Measurements from ENCODE around the gene CLPSL2.
"Not testable (repeated sequence)": the region's sequence is repeated elsewhere in the genome, so short reads cannot be mapped to it uniquely, and the experiment has no call there.

Gene CLPSL2, protein sequence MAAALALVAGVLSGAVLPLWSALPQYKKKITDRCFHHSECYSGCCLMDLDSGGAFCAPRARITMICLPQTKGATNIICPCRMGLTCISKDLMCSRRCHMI

DNA sequence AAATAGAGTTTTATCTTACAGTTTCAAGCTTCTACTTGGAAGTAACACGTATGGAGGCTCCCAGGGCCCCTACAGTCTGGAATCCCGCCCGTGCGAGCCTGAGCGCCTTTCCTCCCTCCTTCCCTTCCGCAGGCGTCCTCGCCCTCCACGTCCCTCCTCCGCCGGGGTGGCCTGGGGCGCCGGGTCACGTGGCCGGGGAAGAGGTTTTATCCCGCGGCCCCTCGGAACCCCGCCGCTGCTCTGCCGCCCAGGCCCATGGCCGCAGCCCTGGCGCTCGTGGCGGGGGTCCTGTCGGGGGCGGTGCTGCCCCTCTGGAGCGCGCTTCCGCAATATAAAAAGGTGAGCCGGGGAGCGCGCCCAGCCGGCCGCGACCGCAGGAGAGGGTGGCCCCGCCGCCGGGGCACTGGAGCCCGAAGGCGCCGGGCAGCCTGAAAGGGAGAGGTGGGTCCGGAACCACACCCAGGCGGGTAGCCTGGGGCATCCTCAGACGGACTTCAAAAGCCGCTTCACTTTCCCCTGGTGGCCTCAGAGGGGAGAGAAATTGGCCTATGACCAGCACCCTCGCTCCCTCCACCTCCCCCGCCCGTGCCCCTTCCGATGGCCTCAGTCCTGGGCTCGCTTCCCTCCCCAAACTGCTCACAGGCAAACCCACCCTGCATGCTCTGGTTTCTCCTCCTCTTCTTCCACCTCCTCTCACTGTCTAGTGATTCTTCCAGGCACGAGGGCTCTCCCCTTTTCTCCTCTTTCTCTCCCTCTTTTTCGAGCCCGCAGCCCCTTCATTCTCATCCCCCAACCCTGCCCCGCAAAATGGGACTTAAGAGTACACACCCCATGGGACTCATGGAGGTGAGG is at the start of gene CLPSL2:
TSS of gene CLPSL2 (plus strand) at position 235 of the 852 bp plus-strand sequence. CDS start at position 256, 21 bp downstream.
- peak in 1 of 56 donors; percentile 8 for DNase-seq

- peak in 46 of 56 donors; percentile 54 to 95 (median 82) for DNase-seq
Observed at GRCh38 chr6:35727231-35727934, 49.0 kb upstream of the CLPSL2 start.

- peak; percentile 65 to 95 (median 87) for DNase-seq
Observed at GRCh38 chr6:35727935-35728682, 48.3 kb upstream of the CLPSL2 start.

DNA sequence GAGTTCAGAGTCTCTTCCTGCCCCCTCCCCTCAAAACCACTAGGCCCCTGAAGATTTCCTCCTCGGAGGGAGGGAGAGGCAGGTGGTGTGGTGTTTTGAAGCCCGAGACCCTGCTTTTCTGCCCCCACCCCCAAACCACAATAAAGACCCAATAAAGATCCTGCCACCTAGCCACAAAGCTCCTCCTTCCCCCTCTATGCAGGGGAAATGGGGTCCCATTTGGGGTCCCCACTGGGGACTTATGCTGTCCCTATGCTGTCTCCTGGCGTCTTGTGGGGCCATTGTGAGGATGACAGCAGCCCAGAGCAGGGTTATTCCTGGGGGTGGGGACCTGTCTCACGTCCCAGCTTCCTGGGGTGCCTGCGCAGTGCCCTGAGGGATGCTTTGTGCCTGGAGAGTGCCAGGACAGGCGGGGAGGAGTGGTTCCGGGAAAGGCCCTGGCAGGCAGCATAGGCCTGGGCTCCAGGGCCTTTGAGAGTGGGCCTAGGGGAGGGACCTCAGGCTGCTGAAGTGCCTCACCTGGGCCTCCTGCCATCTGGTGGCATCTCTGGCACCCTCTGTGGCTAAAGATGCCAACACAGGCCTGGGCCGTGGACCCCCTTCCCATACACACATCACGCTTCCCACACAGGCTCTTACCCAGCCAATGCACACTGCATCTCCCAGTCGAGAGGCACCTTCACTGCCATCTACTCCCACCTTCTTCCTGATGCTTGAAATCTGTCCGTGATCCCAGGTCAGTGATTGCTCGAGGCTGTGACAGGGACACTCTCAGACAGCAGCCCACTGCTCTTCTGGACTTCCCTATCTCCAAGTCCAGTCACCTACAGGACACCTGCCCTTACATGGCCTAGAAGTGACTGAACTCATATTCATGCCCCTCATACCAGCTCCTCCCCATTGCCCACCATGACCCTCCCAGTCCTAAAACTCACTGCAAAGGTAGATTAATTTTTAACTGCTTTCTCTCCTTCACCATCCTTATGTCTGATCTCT is 47.4 kb upstream of the CLPSL2 start:
- peak in 29 of 56 donors; percentile 11 to 66 (median 28) for DNase-seq

DNA sequence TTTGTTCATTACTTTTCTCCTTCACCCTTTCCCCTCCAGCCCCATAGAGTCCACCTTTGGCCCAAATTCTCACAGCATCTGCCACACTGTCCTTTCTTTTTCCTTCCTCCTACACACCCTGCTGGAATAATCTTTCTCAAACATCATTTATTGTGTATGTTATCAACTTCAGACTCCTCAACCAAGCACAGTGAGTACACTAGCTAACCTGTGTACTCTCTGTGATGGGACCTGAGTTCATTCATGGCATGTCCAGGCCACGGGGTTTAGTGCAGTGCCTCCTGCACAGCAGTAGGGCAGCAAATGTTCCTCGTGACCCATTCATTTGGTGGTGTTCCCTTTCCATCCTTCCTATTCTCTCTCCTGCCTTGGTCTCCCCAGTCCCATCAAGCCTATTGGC is 46.7 kb upstream of the CLPSL2 start:
- DNase-seq, result no peak

- no peak for DNase-seq
Observed at GRCh38 chr6:35730745-35731413, 45.5 kb upstream of the CLPSL2 start.

- DNase-seq, result peak; percentile 61 to 98 (median 89)
Observed at GRCh38 chr6:35731414-35731735, 45.0 kb upstream of the CLPSL2 start.

DNA sequence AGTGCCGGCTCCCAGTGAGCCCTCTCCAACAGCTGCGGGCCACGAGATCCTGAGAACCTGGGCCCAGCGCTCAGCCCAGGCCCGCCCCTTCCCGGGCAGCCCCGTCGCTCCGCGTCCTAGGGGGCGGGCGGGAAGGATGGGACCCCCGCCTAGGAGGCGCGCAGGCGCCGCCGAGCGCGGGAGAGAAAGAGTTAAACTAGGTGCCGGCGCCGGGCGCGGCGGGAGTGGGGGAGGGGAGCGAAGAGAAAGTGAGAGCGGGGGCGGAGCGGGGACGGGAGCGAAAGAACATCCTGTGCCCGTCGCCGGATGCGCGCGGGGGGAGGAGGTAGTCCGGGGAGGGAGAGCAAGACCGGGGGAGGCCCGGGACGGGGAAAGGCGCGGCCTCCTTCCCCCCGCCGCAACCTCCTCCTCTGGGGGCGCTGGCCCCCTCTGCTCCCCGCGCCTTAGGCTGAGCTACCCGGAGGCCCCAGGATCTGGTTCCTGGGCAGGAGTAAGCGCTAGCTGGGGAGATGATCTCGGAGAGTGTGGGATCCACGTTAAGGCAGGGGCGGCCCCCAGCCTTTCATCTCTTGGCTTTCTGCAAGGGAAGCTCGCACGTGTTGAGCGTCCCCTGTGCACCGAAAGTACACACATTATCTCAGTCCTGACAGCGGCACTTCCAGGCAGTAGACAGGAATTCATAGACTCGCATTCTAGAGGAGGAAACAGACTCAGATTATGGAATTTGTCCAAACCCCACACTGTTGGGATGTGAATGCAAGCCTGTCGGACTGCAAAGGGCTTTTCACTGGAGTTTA is 44.5 kb upstream of the CLPSL2 start:
- peak in 55 of 56 donors; percentile 54 to 93 (median 83) for DNase-seq

- DNase-seq, result no peak
Observed at GRCh38 chr6:35733633-35734032, 42.8 kb upstream of the CLPSL2 start.

- DNase-seq, result not testable (repeated sequence)
Observed at GRCh38 chr6:35734319-35734718, 42.1 kb upstream of the CLPSL2 start.

GRCh38 chr6:35735452-35735851 is 40.9 kb upstream of the CLPSL2 start:
- DNase-seq, result no peak

- peak in 47 of 56 donors; percentile 10 to 84 (median 54) for DNase-seq
Observed at GRCh38 chr6:35736253-35736894, 40.0 kb upstream of the CLPSL2 start.

DNA sequence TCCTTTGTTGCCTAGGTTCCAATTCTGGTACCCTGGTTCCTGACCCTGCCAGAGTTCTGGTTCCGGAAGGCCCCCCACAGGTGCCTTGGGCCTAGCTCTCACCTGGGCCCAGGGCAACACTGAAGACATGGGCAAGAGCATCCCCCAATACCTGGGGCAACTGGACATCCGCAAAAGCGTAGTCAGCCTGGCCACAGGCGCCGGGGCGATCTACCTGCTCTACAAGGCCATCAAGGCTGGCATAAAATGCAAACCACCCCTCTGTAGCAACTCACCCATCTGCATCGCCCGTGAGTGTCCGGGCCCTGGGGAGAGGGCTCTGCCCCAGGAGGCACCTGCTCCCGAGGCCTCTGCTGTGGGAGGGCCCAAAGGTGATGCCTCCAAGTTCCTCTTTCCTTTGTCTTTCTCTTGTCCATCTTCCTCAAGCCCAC is 39.4 kb upstream of the CLPSL2 start, which contains the start of gene ARMC12:
TSS of gene ARMC12 (plus strand) at position 51 of the 431 bp plus-strand sequence. CDS start at position 128, 77 bp downstream.
- no peak for DNase-seq

GRCh38 chr6:35737413-35738211 is 38.8 kb upstream of the CLPSL2 start:
- peak in 8 of 56 donors; percentile 3 to 53 (median 21) for DNase-seq

- no peak for DNase-seq
Observed at GRCh38 chr6:35739645-35740524, 36.5 kb upstream of the CLPSL2 start.

- DNase-seq, result no peak
Observed at GRCh38 chr6:35742842-35743241, 33.6 kb upstream of the CLPSL2 start.

Data from nucleus accumbens (tissue), 56 donors.